GM06990 (cell line): ENCODE data around the gene HYAL2.

Source experiments
- DNase-seq: peaks from one replicate; pipeline ENCODE4 v3.0.0-alpha.2; 2011; ENCODE audit not compliant: insufficient read length; ENCODE audit errors: extremely low read depth
- H3K27me3 ChIP-seq: replicated peaks from 2 replicates; pipeline ENCODE4 v1.6.0; 2011; ENCODE audit warnings: low read length; ENCODE audit not compliant: control insufficient read depth, insufficient read depth
- H3K36me3 ChIP-seq: 2 replicates; pipeline ENCODE4 v1.5.1; 2011; ENCODE audit warnings: low read length; ENCODE audit not compliant: control insufficient read depth, insufficient read depth
- H3K4me3 ChIP-seq: replicated peaks from 2 replicates; pipeline ENCODE4 v1.5.1; 2011; ENCODE audit warnings: low read depth, mild to moderate bottlenecking, control low read depth, low read length
- TF ChIP-seq, protein P1 (sequence below): IDR thresholded peaks from 2 replicates; pipeline ENCODE4 v1.5.1; 2011; ENCODE audit warnings: low read length, control low read depth, mild to moderate bottlenecking, inconsistent platforms; ENCODE audit not compliant: insufficient read depth, poor library complexity, severe bottlenecking

Gene HYAL2

DNA sequence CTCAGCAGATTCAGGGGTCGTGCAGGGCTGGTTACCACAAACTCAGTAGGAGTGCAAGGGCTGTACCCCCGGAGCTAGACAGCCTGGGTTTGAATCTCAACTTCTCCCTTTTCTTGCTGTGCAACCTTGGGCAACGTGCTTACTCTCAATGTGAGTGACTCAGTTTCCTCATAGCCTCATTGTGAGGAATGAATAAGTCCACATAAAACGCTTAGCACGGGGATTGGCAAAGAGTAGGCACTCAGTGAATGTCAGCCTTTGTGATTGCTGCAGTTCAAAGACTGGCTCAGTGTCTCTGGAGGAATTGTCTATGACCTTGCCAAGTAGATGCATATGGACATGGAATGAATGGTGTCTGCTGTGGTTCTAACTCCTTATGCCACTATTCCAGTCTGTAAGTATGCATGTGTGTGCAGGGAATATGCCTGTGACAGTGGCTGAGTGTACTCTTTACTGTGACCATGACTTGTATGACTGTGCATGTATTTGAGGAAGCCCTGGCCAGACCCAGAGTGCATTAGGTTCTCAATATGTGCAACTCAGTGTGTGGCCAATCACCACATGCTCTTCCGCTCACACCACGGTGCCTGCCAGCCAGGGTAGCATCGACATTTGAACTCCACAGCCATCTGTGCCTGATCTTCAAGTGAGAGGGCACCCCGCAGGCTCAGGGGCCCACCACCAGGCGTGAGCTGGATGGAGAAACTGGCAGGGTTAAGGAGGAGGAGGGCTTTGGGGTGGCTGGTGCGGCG, 22.4 kb downstream of the HYAL2 start:
- no peak for DNase-seq
- no peaks in the 10 kb centered on the region for H3K27me3 ChIP-seq
- TF ChIP-seq, protein P1, sequence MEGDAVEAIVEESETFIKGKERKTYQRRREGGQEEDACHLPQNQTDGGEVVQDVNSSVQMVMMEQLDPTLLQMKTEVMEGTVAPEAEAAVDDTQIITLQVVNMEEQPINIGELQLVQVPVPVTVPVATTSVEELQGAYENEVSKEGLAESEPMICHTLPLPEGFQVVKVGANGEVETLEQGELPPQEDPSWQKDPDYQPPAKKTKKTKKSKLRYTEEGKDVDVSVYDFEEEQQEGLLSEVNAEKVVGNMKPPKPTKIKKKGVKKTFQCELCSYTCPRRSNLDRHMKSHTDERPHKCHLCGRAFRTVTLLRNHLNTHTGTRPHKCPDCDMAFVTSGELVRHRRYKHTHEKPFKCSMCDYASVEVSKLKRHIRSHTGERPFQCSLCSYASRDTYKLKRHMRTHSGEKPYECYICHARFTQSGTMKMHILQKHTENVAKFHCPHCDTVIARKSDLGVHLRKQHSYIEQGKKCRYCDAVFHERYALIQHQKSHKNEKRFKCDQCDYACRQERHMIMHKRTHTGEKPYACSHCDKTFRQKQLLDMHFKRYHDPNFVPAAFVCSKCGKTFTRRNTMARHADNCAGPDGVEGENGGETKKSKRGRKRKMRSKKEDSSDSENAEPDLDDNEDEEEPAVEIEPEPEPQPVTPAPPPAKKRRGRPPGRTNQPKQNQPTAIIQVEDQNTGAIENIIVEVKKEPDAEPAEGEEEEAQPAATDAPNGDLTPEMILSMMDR: no peak
- H3K36me3 ChIP-seq: no peaks in the 10 kb centered on the region
- peak overlapping the region; percentile 63 for H3K4me3 ChIP-seq

DNA sequence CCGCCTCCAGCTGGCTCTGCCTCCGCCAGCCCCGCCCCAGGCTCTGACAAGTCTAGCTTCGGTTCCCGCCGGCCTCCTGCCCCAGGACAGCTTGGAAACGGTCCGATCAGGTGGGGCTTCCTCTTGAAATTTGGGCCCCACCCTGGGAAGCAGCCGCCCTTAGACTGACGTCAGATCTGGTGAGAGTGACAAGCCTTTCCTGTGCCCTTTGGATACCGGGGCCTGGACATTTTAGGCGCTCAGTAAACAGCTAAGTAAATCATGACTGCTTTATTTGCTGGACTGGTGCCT, 23.0 kb downstream of the HYAL2 start:
- TF ChIP-seq, protein P1: no peak
- Histone ChIP-seq H3K4me3 (peak overlapping the region; percentile 63), H3K27me3 (no peaks in the 10 kb centered on the region), H3K36me3 (no peaks in the 10 kb centered on the region)
- no peak for DNase-seq

DNA sequence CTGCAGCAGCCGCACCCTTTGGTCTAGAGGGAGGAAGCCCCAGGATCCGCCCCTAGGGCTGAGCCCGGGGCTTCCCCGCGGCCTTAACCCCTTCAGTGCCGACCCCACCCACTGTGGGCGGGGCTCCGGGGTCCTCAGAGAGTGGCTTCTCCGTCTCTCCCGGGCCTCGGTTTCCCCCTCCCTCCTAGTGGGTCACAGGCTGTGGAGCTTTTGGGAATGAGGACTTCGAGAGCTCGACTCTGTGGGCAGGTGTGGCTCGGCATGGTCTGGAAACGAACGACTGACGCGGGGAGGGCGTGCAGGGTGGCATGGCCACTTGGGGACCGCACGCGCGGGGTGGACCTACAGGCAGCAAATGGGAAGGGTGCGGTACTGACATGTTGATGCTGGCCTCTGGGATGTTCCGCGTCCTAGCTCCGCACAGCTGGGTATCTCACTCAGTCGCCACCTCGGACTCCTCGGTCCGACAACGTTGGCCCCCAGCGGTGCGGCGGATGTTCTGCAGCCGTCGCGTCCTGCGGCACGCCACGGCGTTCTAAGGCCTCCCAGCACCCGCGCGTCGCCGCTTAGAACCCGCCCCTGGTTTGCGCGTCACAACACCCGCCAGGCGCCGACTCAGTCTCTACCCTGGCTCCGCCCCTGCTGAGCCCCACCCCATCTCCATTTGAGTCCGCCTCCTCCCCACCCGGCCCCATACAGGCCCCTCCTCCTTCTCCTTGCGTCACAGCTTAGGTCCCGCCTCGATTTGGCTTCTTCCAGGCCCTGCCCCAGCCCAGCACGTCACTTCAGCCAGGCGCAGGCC, 23.5 kb downstream of the HYAL2 start, which contains the start of the genes HYAL3 and NAA80:
HYAL3 (minus strand) TSS at position 570 of the 802 bp plus-strand sequence. CDS start 3,803 bp downstream, outside the sequence.
NAA80 (minus strand) TSS at position 570 of the 802 bp plus-strand sequence. CDS start 1,942 bp downstream, outside the sequence.
- TF ChIP-seq, protein P1: peak; percentile 34
- Histone ChIP-seq H3K36me3 (no peaks in the 10 kb centered on the region), H3K27me3 (no peaks in the 10 kb centered on the region), H3K4me3 (peak within 1 kb of the TSS; percentile 76)
- DNase-seq: peak; percentile 99

DNA sequence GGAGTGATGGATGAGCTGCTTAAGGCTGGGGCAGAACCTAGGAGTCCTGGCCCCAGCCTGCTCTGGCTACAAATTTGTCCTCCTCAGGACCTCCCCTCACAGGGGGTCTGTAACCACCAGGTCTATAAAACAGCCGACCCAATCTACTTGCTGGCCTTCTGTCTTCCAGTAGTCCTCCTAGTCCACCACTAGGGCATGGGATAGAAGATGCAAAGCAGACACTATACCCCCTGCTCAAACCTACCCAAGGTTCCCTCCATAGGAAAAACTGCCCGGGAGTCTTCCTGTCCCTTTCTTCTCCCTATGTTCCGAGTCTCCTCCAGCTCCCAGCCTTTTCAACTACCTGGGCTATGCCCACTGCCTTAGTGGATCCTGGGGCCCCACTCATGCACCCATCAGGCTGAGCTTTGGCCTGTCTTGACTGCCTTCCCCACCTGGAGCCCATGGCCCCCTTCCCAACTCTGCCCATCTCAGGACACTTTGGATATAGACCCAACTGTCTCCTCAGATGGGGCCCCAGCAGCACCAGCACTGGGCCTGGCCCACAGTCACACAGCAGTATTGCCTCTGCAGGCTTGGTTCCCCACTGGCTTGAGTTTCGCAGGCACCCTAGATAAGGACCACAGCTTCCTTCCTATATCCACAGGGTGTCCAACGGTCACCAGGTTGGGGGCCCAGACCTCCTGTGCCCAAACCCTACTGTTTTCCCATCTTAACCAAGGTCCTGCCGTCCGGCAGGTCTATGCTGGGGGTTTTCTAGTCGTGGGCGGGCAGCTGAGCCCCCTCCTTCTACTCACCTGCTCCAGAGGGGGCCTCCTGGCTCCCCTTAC, 24.4 kb downstream of the HYAL2 start:
- Histone ChIP-seq H3K27me3 (no peaks in the 10 kb centered on the region), H3K36me3 (no peaks in the 10 kb centered on the region), H3K4me3 (peak overlapping the region; percentile 76)
- DNase-seq: no peak
- TF ChIP-seq, protein P1: no peak

DNA sequence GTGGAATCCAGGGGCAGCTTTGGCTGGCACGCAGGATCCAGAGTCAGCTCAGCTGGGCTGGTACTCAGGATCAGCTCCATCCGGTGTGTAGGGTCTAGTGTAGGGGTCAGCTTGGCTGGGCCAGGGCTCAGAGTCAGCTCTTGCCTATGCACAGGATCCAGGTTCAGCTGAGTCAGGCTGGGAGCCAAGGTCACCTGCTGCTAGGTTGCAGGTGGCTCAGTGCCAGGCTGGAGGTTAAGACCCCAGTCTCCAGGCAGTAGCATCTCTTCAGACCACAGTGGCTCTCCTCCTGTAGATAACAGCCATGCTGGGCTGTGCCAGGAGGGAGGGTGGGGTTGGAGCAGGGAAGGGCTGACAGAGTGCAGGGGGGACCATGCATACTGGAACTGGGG, 25.2 kb downstream of the HYAL2 start:
- Histone ChIP-seq H3K27me3 (no peaks in the 10 kb centered on the region), H3K36me3 (no peaks in the 10 kb centered on the region), H3K4me3 (no peak overlapping the region)
- TF ChIP-seq, protein P1: no peak
- no peak for DNase-seq
